ENCODE results near the gene VN1R4.
"Not testable (repeated sequence)": the region's sequence is repeated elsewhere in the genome, so short reads cannot be mapped to it uniquely, and the experiment has no call there.

The VN1R4 gene

GRCh38 chr19:53267623-53268022 is at the start of gene VN1R4:
TSS of gene VN1R4 (minus strand) at chr19:53267723. CDS start at chr19:53267665, 58 bp downstream.
- not testable (repeated sequence) for H3K9ac ChIP-seq (ENCODE audit: low read length); H3K9me3 ChIP-seq (ENCODE audit: insufficient read depth, low read length); H3K4me3 ChIP-seq (ENCODE audit: low read length); H3K79me2 ChIP-seq (ENCODE audit: low read length); H3K4me1 ChIP-seq (ENCODE audit: low read length); H3K27me3 ChIP-seq (ENCODE audit: low read depth, low read length); H3K27ac ChIP-seq (ENCODE audit: low read length); H4K20me1 ChIP-seq (ENCODE audit: insufficient read depth, low read length); H2AFZ ChIP-seq (ENCODE audit: low read depth, low read length); H3K4me2 ChIP-seq (ENCODE audit: low read length); H3K36me3 ChIP-seq (replicated peaks; ENCODE audit: low read depth, low read length)

DNA sequence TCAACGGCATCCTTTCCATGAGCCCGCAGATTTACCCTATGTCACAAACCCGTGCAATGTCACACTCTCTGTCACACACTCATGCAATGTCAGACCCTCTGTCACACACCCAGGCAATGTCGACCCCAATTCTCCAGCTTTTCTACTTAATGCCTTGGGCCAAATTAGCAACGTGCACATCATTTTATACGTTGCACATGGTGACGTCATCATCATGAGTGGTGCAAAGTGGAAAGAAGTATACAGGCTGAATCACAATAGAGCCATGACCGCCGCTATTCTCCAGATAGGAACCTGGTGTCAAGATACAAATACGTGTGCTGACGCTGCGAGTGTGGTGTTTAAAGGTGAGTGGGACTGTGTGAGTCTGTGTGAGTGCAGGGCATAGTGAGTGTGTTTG is 44.4 kb upstream of the VN1R4 start:
- no peaks in the 10 kb centered on the region for H3K4me1 ChIP-seq (ENCODE audit: low read length)
- no peak overlapping the region for H3K4me3 ChIP-seq (ENCODE audit: low read length)
- H3K4me2 ChIP-seq (ENCODE audit: low read length), result no peak overlapping the region
- no peaks in the 10 kb centered on the region for H4K20me1 ChIP-seq (ENCODE audit: insufficient read depth, low read length)
- H3K36me3 ChIP-seq (replicated peaks; ENCODE audit: low read depth, low read length), result no peaks in the 10 kb centered on the region
- H2AFZ ChIP-seq (ENCODE audit: low read depth, low read length), result no peak overlapping the region
- no peak overlapping the region for H3K27ac ChIP-seq (ENCODE audit: low read length)
- TF ChIP-seq, protein P1, sequence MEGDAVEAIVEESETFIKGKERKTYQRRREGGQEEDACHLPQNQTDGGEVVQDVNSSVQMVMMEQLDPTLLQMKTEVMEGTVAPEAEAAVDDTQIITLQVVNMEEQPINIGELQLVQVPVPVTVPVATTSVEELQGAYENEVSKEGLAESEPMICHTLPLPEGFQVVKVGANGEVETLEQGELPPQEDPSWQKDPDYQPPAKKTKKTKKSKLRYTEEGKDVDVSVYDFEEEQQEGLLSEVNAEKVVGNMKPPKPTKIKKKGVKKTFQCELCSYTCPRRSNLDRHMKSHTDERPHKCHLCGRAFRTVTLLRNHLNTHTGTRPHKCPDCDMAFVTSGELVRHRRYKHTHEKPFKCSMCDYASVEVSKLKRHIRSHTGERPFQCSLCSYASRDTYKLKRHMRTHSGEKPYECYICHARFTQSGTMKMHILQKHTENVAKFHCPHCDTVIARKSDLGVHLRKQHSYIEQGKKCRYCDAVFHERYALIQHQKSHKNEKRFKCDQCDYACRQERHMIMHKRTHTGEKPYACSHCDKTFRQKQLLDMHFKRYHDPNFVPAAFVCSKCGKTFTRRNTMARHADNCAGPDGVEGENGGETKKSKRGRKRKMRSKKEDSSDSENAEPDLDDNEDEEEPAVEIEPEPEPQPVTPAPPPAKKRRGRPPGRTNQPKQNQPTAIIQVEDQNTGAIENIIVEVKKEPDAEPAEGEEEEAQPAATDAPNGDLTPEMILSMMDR (IDR thresholded peaks at IDR 0.05; ENCODE audit: low read depth, low read length), result no peak
- TF ChIP-seq EZH2phosphoT487 (IDR thresholded peaks at IDR 0.05; ENCODE audit: low read depth), result no peak
- no peak overlapping the region for H3K9ac ChIP-seq (ENCODE audit: low read length)
- H3K27me3 ChIP-seq (ENCODE audit: low read depth, low read length), result no peaks in the 10 kb centered on the region
- no peaks in the 10 kb centered on the region for H3K79me2 ChIP-seq (ENCODE audit: low read length)
- peaks cover 11% of the 10 kb centered on the region; the same call in 1 of the 2 replicates for H3K9me3 ChIP-seq (ENCODE audit: insufficient read depth, low read length)

DNA sequence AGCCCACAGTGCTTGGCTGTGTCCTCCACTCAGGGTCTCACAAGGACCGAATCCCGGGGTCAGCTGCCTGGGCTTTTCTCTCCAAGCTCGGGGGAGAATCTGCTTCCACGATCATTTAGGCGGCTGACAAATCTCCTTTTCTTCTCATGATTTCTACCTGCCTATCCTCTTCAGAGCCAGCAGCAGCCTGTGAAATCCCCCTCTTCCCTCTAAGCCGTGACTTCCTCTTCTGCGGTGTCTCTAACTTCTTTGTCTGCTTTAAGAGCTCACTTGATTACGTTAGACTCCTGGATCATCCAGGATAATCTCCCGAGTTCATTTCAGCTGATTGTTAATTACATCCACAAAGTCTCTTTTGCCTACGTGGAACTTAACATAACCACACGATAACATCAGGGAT is 43.5 kb upstream of the VN1R4 start:
- Histone ChIP-seq H3K36me3 (replicated peaks; ENCODE audit: low read depth, low read length) (no peaks in the 10 kb centered on the region), H3K27ac (ENCODE audit: low read length) (no peak overlapping the region), H3K4me1 (ENCODE audit: low read length) (no peaks in the 10 kb centered on the region), H2AFZ (ENCODE audit: low read depth, low read length) (no peak overlapping the region), H3K27me3 (ENCODE audit: low read depth, low read length) (no peaks in the 10 kb centered on the region), H3K4me3 (ENCODE audit: low read length) (no peak overlapping the region), H4K20me1 (ENCODE audit: insufficient read depth, low read length) (no peaks in the 10 kb centered on the region), H3K4me2 (ENCODE audit: low read length) (no peak overlapping the region), H3K79me2 (ENCODE audit: low read length) (no peaks in the 10 kb centered on the region), H3K9me3 (ENCODE audit: insufficient read depth, low read length) (peaks cover 11% of the 10 kb centered on the region; the same call in 1 of the 2 replicates), H3K9ac (ENCODE audit: low read length) (no peak overlapping the region)
- no peak for TF ChIP-seq EZH2phosphoT487 (IDR thresholded peaks at IDR 0.05; ENCODE audit: low read depth)
- TF ChIP-seq, protein P1 (IDR thresholded peaks at IDR 0.05; ENCODE audit: low read depth, low read length), result no peak

DNA sequence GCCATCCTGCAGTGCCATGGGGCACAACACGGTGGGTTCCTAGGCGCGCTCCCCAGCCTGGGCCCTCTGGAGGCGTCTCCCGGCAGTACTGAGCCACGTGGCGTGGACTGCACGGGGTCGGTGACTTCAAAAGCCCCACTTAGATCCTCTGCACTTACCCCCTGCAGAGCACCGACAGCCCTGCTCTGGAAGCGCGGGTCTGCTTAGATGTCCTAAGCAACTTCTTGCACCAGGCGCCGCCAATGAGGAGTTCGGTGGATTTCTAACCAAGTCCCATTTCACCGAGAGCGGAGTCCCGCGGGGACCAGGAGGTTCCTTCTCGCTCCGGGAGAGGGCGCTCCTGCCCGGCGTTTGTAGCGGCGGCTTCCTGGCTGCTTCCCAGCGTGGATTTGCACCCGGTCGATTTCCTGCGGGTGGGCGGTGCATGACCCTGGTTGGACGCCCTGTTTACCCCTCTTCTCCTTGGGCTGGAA is 40.9 kb upstream of the VN1R4 start:
- TF ChIP-seq, protein P1 (IDR thresholded peaks at IDR 0.05; ENCODE audit: low read depth, low read length), result no peak
- no peak for TF ChIP-seq EZH2phosphoT487 (IDR thresholded peaks at IDR 0.05; ENCODE audit: low read depth)
- Histone ChIP-seq H3K4me1 (ENCODE audit: low read length) (no peaks in the 10 kb centered on the region), H3K27ac (ENCODE audit: low read length) (no peak overlapping the region), H4K20me1 (ENCODE audit: insufficient read depth, low read length) (no peaks in the 10 kb centered on the region), H3K9ac (ENCODE audit: low read length) (no peak overlapping the region), H3K36me3 (replicated peaks; ENCODE audit: low read depth, low read length) (no peaks in the 10 kb centered on the region), H2AFZ (ENCODE audit: low read depth, low read length) (no peak overlapping the region), H3K27me3 (ENCODE audit: low read depth, low read length) (no peaks in the 10 kb centered on the region), H3K9me3 (ENCODE audit: insufficient read depth, low read length) (peaks cover 11% of the 10 kb centered on the region; the same call in 1 of the 2 replicates), H3K4me2 (ENCODE audit: low read length) (no peak overlapping the region), H3K79me2 (ENCODE audit: low read length) (no peaks in the 10 kb centered on the region), H3K4me3 (ENCODE audit: low read length) (no peak overlapping the region)

DNA sequence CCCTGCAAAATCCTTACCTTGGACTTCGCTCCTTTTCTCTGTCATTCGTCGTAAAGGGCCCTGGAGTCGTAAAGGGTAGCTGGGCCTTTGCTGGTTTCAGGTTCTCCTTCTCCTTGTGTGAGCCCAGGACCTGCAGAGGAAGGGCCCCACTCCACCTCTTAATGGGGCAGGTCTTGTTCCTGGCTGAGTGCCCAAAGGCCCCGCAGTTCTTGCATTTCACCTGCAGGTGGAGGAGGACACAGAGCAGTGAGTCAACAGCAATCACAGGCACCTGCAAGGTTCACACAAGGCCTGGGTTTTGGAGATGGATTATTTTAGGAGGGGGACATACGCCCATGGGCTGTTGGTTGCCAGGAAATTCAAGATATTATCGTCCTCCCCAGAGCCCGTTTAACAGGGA is 33.8 kb upstream of the VN1R4 start:
- H4K20me1 ChIP-seq (ENCODE audit: insufficient read depth, low read length); H3K36me3 ChIP-seq (replicated peaks; ENCODE audit: low read depth, low read length); H3K9ac ChIP-seq (ENCODE audit: low read length); H3K4me2 ChIP-seq (ENCODE audit: low read length); H3K27ac ChIP-seq (ENCODE audit: low read length); H3K79me2 ChIP-seq (ENCODE audit: low read length); H3K4me3 ChIP-seq (ENCODE audit: low read length); H3K9me3 ChIP-seq (ENCODE audit: insufficient read depth, low read length); H3K27me3 ChIP-seq (ENCODE audit: low read depth, low read length); H3K4me1 ChIP-seq (ENCODE audit: low read length); H2AFZ ChIP-seq (ENCODE audit: low read depth, low read length): not testable (repeated sequence)
